Upper lobe of left lung (tissue), 4 donors: ENCODE results near the gene PCIF1.

ENCODE experiments used
- CTCF ChIP-seq, 6 experiments: fragments of 450-650 bp in 4 of 6; fragments of 200-600 bp in 2 of 6; sonication (generic) in 2 of 6; IDR thresholded peaks; one replicate each; pipeline ENCODE4 v1.5.1; 2016 to 2019; ENCODE audit warnings: antibody characterized with exemption in 6 of 6
- EP300 ChIP-seq, 4 donors: sonication (generic); formaldehyde crosslinking; IDR thresholded peaks; one replicate each; pipeline ENCODE4 v1.5.1; 2017; ENCODE audit warnings: antibody characterized with exemption in 4 of 4, control low read depth in 2 of 4
- POLR2AphosphoS5 ChIP-seq, 2 donors: sonication (generic); formaldehyde crosslinking; IDR thresholded peaks; one replicate each; pipeline ENCODE4 v1.5.1; 2017; ENCODE audit warnings: antibody characterized with exemption in 2 of 2

GRCh38 chr20:45997187-45997586 is 62.7 kb downstream of the PCIF1 start:
- TF ChIP-seq CTCF (IDR thresholded peaks at IDR 0.05) (no peak), POLR2AphosphoS5 (IDR thresholded peaks at IDR 0.05) (no peak), EP300 (IDR thresholded peaks at IDR 0.05) (no peak)
